ENCODE data around the gene PDE4D.
"Not testable (repeated sequence)": the region's sequence is repeated elsewhere in the genome, so short reads cannot be mapped to it uniquely, and the experiment has no call there.

Gene PDE4D

DNA sequence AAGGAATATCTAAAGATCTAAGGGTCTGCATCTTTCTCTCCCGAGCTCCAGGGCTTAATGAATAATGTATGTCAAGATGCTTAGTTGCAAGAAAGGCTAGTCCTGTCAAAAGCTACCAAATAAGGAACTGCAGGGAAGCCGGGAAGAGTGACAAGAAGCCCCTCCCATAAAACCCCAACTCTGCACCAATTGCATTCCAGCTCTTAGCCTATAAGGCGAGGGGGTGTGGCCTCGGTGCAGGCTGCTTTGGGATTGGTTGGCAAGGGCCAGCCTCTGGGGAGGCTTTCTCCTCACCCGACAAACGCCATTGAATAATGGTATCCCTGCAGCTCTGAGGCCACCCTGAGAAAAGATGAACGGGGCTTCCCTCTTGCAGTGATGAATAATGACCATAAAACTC is 893.7 kb downstream of the PDE4D start:
- no peak for DNase-seq (ENCODE audit: low spot score)

- DNase-seq (ENCODE audit: low spot score), result no peak
These were observed 895.0 kb downstream of the PDE4D start for GRCh38 chr5:58998544-58998943.

- not testable (repeated sequence) for DNase-seq (ENCODE audit: low spot score)
These were observed 897.7 kb downstream of the PDE4D start for GRCh38 chr5:58995779-58996178.

DNA sequence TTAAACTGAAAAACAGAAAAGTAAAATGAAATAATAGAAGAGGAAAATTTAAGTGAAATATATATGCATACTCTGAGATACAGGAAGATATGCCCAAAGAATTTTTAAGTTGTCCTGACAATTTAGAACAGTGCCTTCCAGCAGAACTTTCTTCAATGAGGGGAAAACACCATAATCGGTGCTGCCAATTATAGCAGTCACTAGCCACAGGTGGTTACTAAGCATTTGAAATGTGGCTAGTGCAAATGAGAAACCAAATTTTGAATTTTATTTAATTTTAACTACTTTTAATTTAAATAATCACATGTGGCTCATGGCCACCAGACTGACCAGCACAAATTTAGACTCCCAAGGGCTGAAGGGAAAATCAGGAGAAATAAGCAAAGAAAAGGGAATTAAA is 900.1 kb downstream of the PDE4D start:
- DNase-seq (ENCODE audit: low spot score), result no peak

DNA sequence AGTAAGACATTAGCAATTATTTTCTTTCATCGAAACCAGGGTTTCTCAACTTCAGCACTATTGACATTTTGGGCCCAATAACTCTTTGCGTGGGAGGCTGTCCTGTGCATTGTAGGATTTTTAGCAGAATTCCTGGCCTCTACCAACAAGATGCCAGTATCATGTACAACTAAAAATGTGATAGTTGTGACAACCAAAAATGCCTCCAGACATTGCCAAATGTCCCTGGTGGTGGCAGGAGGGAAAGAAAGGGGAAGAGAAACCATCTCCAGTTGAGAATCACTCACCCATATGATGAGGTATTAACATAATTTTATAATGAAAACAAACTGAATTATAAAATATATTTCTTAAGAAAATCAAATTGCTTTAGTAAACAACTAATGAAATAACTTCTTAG is 904.6 kb downstream of the PDE4D start:
- no peak for DNase-seq (ENCODE audit: low spot score)

GRCh38 chr5:58987193-58987592 is 906.3 kb downstream of the PDE4D start:
- no peak for DNase-seq (ENCODE audit: low spot score)

DNA sequence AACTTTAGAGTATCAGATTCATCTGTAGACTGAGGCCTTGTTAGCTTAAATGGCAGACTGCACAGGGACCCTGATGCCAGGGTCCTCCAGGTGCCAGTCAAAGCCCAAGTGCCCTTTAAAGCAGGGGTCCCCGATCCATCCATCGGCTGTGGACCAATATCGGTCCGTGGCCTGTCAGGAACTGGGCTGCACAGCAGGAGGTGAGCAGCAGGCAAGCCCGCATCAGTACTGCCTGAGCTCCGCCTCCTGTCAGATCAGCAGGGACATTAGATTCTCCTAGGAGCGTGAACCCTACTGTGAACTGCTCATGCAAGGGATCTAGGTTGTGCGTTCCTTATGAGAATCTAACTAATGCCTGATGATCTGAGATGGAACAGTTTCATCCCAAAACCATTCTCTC is 907.2 kb downstream of the PDE4D start:
- DNase-seq (ENCODE audit: low spot score), result no peak

DNA sequence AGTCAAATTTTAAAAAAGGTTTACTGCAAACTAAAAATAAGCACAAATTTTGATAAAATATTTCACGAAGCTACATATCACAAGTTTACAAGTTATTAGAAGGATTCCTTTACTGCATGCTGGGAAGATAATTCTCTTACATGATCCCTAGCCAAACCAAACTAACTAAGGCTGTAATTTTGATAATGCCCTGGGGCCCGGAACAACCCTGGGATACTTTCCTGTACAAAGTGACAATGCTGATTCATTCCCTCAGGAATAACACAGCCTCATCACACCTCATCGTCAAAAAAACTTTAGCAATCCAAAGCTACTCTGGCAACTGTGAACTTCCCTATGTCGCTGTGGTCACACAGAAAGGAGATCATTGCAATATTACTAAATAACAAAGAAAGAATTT is 907.8 kb downstream of the PDE4D start:
- no peak for DNase-seq (ENCODE audit: low spot score)

DNA sequence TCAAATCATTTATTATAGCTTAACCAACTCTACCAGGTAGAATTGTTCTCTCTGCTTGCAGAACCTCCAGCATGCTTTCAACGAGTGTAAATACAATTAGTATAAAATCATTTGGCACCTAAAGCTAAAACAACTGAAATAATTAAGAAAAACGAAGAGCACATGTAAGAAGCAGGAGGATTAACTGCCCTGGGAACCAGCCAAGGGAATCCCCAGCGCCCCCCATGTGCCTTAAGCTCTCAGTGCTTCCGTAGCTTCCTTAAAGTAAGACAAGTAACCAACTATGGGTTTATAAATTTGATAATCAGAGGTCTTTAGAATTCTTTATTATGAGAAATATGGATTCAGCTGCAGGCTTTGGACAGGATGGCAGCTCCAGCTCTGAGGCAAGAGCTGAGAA is 908.2 kb downstream of the PDE4D start:
- no peak for DNase-seq (ENCODE audit: low spot score)

GRCh38 chr5:58983526-58984452 is 909.7 kb downstream of the PDE4D start:
- no peak for DNase-seq (ENCODE audit: low spot score)

- no peak for DNase-seq (ENCODE audit: low spot score)
These were observed 912.6 kb downstream of the PDE4D start for GRCh38 chr5:58980890-58981289.

GRCh38 chr5:58979090-58979489 is 914.4 kb downstream of the PDE4D start:
- DNase-seq (ENCODE audit: low spot score), result no peak

GRCh38 chr5:58974601-58975000 is 918.9 kb downstream of the PDE4D start:
- no peak for DNase-seq (ENCODE audit: low spot score)

DNA sequence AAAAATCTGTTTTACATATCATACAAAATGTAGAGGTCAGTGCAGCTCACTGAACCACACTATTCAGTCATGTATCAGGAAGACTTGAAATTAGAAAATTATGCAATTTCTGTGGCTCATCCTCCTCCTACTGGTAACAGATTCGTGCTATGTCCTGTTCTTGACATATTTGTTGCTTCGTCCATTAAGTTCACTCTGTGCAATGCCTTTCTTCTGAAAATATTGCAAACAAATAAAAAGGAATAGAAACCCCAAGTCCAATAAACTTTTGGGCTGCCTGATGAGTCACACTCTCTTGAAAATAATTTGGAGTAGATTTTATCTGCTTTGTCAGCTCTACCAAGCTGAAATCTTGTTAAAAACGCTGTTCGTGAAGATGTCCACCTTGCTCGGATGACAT is 919.4 kb downstream of the PDE4D start:
- DNase-seq (ENCODE audit: low spot score), result no peak

GRCh38 chr5:58972301-58972700 is 921.2 kb downstream of the PDE4D start:
- DNase-seq (ENCODE audit: low spot score), result no peak

- DNase-seq (ENCODE audit: low spot score), result no peak
These were observed 922.8 kb downstream of the PDE4D start for GRCh38 chr5:58970766-58971165.

DNA sequence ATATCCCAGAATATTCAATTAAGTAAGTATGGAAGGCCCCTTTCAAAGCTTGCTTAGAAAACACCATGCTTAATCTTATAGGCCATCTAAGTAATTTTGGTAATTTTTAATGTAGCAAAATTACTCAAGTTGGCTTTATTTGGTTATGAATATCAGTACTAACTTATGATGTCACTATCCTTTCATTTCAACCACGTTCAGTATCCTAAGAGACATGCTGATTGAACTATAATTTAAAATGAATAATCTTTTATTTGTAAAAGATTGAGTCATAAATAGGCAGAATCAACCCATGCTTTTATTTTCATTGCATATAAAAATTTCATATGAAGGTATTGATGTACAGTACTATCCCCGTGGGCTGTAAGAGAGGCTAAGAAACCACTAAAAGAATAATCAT is 923.7 kb downstream of the PDE4D start:
- DNase-seq (ENCODE audit: low spot score), result no peak

DNA sequence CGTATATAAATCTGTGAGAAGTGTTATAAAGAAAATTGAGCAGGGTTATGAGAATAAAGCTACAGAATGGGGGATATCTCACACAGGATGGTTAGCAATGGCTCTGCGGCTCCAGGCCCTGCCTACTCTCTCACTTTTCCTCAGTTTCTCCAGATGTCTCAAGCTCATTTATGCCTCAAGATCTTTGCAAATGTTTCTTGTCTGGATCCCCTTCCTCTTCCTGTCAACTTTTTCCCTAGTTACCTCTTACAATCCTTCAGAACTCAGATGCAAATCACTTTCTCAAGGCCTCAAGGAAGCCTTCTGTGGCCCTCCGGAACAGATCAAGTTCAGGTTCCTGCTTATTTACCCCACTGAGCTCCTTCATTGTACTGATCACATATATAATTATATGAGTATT is 924.3 kb downstream of the PDE4D start:
- DNase-seq (ENCODE audit: low spot score), result no peak

DNA sequence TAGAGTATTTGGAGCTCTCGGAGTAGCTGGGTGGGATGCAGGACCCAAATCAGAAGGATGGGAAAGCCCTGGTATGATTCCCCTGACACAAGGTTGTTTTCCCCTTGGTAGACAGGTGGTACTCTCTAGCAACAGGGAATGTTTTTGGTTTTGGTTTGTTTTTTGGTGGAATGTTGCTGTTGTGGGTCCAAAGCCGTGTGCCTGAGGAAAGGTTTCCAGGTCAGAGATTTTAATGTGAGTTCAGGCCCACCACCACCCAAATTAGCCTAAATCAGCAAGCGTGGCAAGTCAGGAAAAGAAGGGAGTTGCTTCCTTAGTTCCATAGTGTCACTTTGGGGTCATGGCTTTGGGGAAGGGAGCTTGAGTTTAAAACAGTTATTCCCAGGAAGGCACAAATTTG is 925.2 kb downstream of the PDE4D start:
- DNase-seq (ENCODE audit: low spot score), result no peak

GRCh38 chr5:58967597-58968281 is 925.8 kb downstream of the PDE4D start:
- no peak for DNase-seq (ENCODE audit: low spot score)

- no peak for DNase-seq (ENCODE audit: low spot score)
These were observed 927.7 kb downstream of the PDE4D start for GRCh38 chr5:58965677-58966414.

GRCh38 chr5:58963821-58964220 is 929.7 kb downstream of the PDE4D start:
- no peak for DNase-seq (ENCODE audit: low spot score)

DNA sequence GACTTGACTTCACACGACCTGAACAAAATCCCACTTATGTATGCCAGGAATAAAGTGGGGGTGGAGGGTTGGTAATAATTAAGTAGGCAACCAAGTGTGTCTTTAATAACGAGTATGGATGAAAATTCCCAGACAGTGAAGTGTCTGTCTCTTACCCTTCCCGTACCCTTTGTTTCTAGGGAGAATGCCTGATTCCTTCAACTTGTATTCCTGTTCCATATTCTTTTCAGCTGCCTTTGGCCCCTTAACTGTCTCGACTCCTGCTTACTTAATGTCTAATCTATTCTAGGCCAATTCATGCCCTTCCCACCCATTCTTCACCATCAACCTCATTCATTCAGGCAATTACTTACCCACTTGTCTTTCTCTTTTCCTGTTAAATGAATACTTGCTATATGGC is 930.2 kb downstream of the PDE4D start:
- DNase-seq (ENCODE audit: low spot score), result no peak
